Activated T-cell treated with anti-CD3 and anti-CD28 coated beads for 1 hour (primary cell): ENCODE data around the gene TCL1B.
"Not testable (repeated sequence)": the region's sequence is repeated elsewhere in the genome, so short reads cannot be mapped to it uniquely, and the experiment has no call there.

Source experiments
- DNase-seq: peaks from one replicate; pipeline ENCODE4 v3.0.0-alpha.2; 2020; ENCODE audit warnings: low read depth

Gene TCL1B

GRCh38 chr14:95703341-95703740 is 17.1 kb downstream of the TCL1B start:
- DNase-seq: no peak

- no peak for DNase-seq
These were observed 17.6 kb downstream of the TCL1B start for GRCh38 chr14:95703805-95704204.

- DNase-seq: no peak
These were observed 19.3 kb downstream of the TCL1B start for GRCh38 chr14:95705518-95705917.

GRCh38 chr14:95707327-95707726 is 21.1 kb downstream of the TCL1B start:
- DNase-seq: no peak

- no peak for DNase-seq
These were observed 23.9 kb downstream of the TCL1B start for GRCh38 chr14:95710106-95710505.

GRCh38 chr14:95711476-95712176 is 25.4 kb downstream of the TCL1B start:
- no peak for DNase-seq

- no peak for DNase-seq
These were observed 26.2 kb downstream of the TCL1B start for GRCh38 chr14:95712398-95712797.

- DNase-seq: no peak
These were observed 27.6 kb downstream of the TCL1B start, which contains the start of gene TCL1A for GRCh38 chr14:95713596-95714371. TCL1A (minus strand) TSS chr14:95714125; CDS start chr14:95714066, 59 bp downstream.

- DNase-seq: no peak
These were observed 36.4 kb downstream of the TCL1B start for GRCh38 chr14:95722525-95723190.

GRCh38 chr14:95725685-95726336 is 39.6 kb downstream of the TCL1B start:
- DNase-seq: no peak

GRCh38 chr14:95727056-95727700 is 41.0 kb downstream of the TCL1B start:
- DNase-seq: no peak

- DNase-seq: not testable (repeated sequence)
These were observed 43.3 kb downstream of the TCL1B start for GRCh38 chr14:95729402-95730028.

GRCh38 chr14:95730126-95730525 is 43.9 kb downstream of the TCL1B start:
- DNase-seq: no peak

GRCh38 chr14:95733212-95733611 is 47.0 kb downstream of the TCL1B start:
- DNase-seq: no peak

GRCh38 chr14:95739356-95739755 is 53.1 kb downstream of the TCL1B start:
- no peak for DNase-seq

- DNase-seq: no peak
These were observed 54.8 kb downstream of the TCL1B start for GRCh38 chr14:95741038-95741490.

GRCh38 chr14:95741781-95742180 is 55.6 kb downstream of the TCL1B start:
- DNase-seq: no peak
